GM18499 (cell line): ENCODE results near the gene PLK2.

Experiments
- ATAC-seq: cut with Tn5 transposase; IDR thresholded peaks from one replicate; pipeline ENCODE4 v1.9.1; 2021; ENCODE audit warnings: moderate number of reproducible peaks; ENCODE audit not compliant: insufficient read depth, unreplicated experiment

The PLK2 gene

DNA sequence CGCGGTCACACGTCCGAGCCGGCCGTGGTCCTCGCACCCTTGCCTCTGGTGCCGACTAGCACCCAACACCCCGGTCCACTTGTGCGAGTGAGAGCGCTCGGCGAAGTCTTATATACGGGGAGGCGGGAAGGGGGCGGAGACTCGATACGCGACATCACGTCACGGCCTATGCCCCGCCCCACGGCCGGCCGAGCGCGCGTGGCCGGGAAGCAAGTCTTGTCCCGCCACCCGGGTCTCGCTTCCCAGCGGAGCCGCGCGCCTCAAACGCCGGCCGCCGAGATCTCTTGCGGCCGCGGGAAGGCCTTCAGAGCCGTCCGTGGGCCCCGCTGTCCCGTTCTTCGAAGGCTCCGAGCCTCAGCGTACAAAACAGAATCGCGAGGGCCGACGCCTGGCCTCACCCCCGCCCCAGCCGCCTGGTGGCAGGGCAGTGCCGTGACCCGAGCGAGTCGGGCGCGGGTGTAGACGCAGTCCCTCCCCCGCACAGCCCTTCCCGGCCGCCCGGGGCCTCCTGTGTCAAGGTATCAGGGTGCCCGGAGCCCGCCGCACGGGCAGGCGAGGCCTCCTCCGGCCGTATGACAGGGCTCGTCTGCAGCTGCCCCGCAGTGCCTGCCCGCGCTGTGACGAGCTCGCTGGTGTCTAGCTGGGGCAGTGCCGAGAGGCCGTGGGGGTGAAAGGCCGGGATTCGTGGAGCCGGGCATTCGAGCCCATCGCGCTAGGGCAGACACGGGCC is at the start of gene PLK2:
TSS of gene PLK2 (minus strand) at position 85 of the 730 bp plus-strand sequence. CDS start 127 bp downstream, outside the sequence.
- ATAC-seq: peak; percentile 48

DNA sequence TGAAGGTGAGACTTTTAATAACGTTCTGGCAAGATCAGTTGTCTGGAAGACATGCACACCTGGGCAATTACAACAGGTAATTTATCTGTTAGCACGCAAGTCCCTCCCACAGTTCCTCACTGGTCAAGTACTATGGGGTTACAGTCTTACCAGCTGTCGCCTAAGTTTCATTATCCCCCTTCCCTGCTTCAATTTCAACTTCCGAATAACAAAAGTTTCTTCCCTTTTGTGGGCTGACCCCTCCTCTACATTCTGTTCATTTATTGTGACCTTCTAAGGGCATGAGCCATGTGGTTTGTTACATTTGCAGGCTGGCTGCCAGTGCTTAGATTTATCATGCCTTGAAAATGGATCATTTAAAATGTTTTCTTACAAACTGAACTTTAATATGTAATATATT is 47.8 kb upstream of the PLK2 start:
- ATAC-seq: no peak

DNA sequence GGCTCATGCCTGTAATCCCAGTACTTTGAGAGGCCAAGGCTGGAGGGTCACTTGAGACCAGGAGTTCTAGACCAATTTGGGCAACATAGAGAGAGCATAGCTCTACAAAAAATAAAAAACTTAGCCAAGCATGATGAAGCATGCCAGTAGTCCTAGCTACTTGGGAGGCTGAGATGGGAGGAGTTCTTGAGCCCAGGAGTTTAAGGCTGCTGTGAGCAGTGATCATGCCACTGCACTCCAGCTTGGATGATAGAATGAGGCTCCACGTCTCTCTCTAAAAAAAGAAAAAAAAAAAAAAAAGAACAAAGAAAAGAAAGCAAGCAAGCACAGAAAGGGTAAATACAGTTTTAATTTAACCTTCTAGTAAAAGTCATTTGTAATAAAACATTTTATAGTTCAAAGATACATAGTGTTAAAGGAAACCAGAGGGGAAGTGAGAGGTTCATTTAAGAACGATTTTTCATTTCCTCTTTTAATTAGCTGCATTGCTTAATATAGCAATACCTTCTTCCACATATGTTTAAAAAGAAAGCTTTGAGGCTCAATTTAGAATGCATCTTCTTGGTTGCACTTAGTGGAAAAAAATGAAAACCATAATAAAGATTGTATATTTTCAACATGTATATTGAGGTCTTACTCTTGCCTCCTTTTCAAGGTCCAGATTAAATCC is 46.2 kb upstream of the PLK2 start:
- ATAC-seq: peak; percentile 70

DNA sequence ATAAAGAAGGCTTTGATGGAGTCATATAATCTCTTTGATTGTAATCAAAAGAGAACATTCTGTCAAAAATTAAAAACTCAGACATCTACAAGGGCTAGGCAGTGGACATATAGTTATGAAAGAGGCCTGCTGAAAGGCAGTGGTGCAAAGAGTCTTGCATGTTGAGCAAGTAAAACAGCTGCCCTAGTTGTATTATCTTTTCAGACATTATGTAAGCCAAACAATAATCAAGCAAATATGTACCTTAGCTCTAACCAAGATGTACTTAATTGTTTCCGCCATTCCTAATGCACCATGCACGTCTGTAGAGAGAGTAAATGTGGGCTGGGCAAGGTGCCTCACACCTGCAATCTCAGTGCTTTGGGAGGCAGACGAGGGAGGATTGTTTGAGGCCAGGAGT is 45.6 kb upstream of the PLK2 start:
- ATAC-seq: no peak

DNA sequence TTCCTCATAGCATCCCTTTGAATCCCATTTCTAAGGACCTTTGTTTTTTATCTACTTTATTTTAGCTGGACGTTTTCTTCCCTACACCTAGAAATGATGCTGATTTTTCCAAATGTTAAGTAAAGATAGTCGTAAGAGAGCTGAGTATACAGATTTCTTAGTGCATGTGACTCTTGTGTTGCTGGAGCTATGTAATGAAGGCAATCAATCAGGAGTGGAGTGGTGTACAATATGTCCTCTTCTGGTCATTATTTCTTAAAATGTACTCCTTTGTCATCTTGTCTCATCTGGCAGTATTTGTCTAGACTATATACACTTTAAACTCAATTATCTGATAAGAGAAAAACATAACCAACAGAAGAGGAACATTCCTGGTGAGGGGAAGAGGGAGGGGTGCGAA is 44.9 kb upstream of the PLK2 start:
- no peak for ATAC-seq

DNA sequence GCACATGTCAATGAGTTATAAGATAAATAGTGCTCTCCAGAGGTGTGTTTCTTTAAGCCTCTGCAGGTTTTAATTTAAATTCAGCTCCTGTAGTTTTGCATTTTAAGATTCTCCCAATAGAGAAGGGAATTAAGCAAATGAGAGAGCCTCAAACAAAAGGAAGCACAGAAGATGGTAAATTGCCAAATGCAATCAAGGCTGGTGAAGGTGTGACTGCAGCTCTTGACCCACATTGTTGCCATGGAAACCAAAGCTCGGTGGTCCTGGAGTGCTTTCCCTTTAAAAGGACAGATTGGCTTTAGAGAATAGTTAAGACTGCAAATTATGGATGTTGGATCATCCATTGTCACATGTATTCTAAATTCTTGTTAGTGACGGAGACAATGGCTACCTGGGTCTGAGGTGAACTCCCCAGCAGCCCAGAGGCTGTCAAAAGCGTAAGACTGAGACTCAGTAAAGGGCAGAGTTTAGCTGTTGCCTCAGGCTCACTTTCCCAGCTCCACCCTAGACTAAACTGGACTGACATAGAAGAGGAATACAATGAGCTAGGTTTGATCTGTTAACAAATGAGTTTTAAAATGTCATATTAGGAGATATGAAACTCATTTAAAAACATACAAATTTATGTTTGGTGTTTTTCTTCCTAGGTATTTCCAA is 43.6 kb upstream of the PLK2 start:
- ATAC-seq: no peak

DNA sequence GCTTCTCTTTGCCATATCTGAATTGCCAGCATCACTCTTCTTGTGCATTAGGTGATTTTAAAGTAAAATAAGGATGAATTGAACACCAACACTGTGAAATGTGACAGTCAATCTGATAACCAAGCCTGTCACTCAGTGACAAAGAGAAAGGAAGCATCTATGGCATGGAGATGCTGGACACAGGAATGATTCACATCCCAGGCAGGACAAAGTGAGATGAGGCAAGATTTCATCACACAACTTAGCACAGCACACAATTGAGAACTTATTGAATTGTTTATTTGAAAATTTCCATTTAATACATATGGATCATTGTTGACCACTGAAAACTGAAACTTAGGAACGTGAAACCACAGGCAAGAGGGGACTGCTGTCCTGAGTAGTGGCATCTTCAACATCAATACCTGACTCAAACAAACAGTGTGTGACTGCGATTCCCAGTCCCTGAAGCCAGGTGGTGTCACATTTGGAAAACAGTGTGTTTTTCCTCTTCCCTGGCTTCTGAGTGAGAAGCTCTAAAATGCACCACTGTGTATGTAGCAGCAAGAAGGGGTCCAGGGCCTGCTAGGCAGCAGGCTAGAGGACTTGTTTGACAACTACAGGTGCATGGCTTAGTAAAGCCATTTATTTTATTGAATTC is 42.0 kb upstream of the PLK2 start:
- no peak for ATAC-seq

DNA sequence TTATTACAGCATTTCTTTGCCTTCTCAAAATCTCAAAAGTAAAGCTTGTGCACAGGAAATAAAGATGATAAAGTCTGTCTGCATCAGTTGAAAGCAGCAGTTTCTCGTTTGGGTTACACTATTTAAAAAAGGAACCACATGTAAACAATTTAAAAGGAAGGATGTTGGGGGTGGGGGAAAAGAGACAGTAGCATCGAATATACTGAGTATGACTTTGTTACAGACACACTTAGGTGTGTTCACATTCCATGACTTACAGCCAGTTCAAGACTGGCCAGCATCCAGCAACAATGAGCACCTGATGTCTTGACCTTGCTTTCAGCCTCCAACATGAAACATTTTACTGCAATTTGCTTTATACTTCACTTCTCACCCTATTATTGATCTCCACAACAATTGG is 40.1 kb upstream of the PLK2 start:
- ATAC-seq: no peak

DNA sequence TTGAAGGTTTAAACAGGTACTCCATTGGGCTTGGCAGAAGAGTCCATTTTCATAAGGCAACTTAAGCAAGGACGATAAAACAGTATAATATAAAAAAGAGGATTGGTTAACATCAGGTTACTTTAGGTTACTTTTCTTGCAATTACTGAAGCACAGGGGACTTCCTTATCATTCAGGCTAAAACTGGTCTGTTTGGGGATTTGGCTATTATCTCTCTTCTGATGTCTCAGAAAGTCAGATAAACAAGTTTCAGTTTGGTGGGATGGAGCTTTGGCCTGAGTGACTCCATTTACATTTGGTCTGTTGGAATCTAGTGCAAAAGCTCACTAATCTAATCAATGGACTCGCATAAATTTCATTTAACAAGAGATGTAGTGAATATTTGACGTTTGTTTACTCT is 39.3 kb upstream of the PLK2 start:
- ATAC-seq: no peak

DNA sequence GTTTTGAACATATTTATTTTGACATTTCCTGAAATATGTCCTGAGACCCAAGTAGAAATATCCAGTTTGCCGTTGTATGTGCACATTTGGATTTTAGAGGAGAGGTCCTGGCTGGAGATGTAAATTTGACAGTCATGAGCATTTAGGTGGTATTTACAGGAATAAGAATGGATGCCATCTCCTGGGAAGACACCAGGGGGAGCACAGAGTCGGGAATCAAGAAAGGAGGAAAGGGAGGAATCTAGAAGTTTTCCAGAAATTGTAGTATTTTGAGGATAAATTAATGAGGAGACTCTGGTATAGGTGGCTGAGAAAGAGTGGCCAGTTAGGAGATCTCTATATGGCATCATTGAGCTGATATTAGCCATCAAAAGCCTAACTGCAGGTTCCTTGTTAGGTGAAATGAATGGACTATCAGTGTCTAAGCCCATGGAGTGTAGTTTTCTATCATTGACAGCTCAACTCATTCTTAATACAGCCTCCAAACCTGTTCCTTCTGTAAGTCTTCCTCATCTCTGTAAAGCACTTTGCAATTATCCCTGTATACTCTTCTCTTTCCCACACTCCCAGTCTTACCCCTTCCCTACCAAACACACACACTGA is 38.6 kb upstream of the PLK2 start:
- no peak for ATAC-seq

DNA sequence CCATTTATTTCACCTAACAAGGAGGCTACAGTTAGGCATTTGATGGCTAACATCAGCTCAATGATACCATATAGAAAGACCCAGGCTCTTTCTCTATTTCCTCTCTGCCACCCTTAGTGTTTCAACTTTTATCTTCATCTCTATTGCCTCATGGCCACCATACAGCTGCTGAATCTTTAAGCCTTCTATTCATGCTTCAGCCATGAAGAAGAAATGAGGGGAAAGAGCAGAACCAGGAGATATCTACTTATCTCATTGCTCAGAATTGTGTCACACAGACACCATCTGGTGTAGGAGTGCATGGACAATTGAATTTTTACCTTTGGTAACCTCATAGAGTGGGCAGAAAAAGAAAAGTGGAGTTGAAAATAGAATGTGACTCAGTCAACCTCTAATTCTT is 38.0 kb upstream of the PLK2 start:
- no peak for ATAC-seq

DNA sequence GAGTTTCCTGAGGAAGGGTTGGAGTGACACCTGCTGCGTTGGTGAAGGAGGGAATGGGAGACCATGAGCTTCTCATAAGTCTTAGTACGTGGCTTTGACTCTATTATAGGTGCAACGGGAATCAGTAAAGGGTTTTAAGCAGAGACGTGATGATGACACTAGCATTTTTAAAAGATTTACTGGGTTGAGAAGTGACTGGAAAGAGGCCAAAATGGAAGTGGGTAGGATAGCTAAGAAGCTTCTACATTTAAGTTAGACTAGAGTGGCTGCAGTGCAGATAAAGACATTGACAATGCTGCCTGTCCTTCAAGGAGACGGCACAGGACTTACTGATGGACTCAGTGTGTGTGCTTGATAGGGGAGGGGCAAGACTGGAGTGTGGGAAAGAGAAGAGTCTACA is 37.5 kb upstream of the PLK2 start:
- ATAC-seq: no peak

DNA sequence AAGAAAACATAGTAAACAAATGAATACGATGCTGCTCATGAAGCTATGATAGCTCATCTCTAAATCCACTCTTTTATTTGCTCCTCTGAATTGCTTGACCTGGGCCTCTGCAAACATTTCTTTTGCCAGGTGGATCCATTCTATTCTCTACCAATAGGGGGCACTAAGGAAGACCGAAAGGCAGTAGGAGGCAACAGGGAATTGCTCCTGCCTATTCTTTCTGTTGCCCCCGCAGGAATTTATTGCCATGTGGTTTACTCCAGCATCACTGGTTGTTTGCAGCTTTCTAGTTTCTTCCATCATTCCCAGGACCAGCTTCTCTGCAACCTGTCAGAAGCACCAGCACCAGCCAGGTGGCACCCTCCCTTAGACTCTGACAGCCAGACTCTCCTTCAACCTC is 36.6 kb upstream of the PLK2 start:
- ATAC-seq: no peak

DNA sequence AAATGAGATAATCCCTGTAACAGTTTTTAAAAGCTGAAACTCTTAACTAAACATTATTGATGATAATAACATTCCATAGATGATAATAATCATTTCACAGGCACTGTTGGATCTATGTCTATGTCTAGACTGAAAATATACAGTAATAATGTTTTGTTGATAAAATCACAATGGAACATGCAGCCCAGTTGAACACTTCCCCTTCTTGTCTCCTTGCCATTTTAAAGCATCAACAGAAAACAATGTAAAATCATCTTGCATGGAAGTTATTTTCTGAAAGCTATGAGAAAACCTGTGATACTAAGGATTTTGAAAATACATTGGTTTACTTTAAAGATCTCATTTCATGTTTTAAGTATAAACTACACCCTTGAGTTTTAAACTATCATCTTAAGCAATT is 33.3 kb upstream of the PLK2 start:
- no peak for ATAC-seq

DNA sequence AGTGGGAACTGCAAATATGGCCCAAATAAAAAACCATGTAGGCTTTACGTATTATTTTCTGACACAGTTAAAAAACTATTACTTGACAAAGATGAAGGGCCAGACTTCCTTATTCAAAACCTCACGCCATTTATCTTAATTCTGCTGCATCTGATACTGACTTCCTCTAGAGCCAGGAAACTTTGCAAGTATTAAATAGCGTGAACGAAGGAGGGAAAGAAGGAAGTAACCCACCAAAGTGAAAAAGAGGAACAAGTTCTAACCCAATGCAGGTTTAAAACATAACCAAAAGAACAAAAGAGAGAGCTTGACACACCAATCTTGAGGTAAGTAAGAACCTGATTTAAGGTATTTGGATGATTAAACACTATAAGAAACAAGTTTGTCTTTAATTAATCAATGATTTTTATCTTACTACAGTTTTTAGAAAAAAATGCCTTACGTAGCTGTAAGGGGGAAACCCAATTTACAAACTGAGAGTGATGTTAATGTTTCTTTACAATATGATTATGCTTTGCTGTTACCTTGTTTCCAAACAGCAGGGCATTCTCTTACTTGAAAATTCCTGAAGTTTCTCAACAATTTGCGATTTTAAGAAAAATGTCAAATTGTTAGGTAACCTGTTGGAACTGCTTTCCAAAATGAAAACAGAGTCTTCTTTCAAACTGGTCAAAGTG is 31.5 kb upstream of the PLK2 start, which contains the start of gene GAPT:
TSS of gene GAPT (plus strand) at position 220 of the 677 bp plus-strand sequence. CDS start 3,102 bp downstream, outside the sequence.
- ATAC-seq: peak; percentile 69

DNA sequence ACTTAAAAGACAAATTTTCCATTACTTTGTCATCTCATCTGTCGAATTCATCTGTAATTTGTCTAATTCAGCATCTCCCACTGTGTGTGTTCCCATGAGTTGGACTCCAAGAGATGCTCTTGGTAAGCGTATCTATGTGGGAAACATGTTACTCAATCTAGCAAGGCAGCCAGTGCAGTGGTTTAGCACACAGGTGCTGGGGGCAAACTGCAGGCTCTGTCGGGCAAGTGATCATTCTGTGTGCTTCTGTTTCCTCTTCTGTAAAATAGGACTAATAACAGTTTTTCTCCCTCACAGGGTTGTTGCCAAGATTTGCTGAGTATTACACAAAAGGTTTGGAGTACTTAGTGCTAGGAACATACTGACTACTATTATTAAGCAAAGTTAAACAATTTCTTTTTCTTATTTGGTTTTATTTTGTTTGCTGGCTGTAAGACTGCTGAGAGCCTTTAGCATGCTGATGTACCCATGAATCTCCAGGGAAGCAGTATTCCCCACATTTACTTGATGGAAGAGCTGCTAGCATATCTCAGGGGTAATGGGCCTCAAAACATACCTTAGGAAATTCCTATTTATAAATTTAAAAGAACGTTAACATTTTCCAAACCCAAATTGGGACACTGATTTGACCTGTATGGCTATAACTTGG is 30.6 kb upstream of the PLK2 start:
- ATAC-seq: no peak

DNA sequence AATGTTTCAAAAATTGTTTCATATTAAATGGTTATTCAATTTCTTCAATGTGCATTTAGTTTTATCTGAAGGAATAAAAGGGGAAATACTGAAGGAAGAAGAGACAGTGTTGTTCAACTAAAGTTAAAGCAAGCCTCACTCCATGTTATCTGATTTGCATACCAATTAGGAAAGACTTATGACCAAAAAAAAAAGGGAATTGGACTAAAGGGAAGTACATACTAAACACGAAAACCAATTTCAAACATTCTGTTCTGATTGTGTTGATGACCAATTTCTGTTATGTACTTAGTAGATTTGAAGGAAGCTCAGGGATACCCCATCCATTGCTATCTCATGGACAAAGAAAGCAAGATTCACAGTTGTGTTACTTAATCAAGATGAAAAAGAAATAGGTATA is 26.4 kb upstream of the PLK2 start:
- ATAC-seq: no peak

DNA sequence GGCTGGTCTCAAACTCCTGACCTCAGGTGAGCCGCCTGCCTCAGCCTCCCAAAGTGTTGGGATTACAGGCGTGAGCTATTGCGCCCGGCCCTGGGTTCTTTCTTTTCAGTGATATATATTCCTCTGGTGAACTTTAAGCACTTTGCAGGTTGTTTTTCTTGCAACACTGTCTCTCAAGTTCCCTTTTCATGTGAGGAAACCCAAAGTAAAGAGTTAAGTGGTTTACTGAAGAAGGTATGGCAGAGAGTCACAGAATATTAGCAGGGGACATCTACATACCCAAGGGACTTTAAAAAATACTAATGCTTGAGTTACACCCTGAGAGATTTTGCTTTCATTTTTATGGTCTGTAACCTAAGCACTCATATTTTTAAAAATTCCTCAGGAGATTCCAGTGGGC is 24.6 kb upstream of the PLK2 start:
- ATAC-seq: no peak

DNA sequence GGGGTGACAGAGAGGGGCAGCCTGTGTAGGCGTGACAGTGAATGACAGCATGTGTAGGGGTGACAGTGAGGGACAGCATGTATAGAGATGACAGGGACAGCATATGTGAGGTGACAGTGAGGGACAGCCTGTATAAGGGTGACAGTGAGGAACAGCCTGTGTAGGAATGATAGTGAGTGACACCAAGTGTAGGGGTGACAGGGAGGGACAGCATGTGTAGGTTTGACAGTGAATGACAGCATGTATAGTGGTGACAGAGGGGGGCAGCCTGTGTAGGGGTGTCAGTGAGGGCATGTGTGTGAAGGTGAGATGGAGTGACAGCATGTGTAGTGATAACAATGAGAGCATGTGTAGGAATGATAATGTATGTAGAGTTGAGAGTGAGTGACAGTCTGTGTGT is 22.6 kb upstream of the PLK2 start:
- no peak for ATAC-seq

DNA sequence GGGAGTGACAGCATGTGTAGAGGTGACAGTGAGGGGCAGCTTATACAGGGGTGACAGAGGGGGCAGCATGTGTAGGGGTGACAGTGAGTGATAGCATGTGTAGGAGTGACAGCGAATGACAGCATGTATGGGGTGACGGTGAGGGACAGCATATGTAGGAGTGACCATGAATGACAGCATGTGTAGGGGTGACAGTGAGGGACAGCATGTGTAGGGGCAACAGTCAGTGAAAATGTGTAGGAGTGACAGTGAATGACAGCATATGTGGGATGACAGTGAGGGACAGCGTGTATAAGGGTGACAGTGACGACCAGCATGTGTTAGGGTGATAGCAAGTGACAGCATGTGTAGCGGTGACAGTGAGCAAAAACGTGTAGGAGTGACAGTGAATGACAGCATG is 21.9 kb upstream of the PLK2 start:
- no peak for ATAC-seq
